LoVo (cell line): ENCODE data around the gene FNIP2.
"Not testable (repeated sequence)": the region's sequence is repeated elsewhere in the genome, so short reads cannot be mapped to it uniquely, and the experiment has no call there.

ENCODE experiments used
- DNase-seq: peaks from one replicate; pipeline ENCODE4 v3.0.0-alpha.2; 2016; ENCODE audit warnings: low spot score

Gene FNIP2

DNA sequence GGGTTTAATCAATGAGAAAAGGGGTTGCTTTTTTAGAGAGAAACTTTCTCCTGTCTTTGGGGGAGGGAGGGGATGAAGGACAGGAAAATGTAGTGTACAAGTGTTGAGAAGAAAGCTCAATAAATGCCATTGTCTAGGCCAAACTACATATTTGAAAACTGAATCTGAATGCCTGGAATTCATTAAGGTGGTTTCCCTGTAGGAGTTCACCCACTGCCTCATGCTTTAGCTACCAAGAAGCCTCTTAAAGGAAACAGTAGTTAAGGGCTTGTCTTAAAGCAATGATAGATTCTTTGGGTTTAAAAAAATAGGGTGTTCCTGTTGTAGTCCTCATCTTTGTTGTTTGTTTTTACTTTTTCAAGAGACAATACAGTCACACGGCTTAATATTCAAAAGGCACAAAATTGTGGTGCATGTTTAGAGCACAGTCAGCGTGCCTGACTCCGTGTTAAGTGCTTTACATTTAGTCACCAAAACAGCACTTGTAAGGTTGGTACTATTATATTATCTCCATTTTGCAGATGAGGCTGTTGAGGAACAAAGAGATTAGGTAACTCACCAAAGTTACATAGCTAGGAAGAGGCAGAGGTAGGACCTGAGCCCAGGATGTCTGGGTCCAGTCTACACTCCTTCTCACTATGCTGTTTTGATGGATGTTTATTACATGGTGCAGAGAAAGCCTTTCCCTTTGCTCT, 46.0 kb downstream of the FNIP2 start:
- no peak for DNase-seq

DNA sequence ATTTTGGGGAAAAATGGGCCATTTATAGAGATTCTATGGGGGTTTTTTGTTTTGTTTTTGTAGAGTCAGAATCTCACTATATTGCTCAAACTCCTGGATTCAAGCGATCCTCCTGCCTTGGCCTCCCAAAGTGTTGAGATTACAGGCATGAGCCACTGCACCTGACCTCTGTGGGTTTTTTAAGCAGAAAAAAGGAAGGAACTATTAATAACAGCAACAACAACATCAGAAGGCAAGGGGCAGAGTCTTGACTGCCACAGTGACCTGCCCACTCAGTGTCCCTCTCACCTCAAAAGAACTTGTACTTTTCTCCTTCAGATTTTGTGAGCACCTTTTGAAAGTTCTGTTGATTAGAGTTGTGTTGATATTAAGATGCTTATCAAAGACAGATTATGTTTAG, 48.1 kb downstream of the FNIP2 start:
- no peak for DNase-seq

GRCh38 chr4:158817562-158818296, 48.9 kb downstream of the FNIP2 start:
- peak; percentile 52 for DNase-seq

- no peak for DNase-seq
These were observed 49.8 kb downstream of the FNIP2 start for GRCh38 chr4:158818560-158819140.

DNA sequence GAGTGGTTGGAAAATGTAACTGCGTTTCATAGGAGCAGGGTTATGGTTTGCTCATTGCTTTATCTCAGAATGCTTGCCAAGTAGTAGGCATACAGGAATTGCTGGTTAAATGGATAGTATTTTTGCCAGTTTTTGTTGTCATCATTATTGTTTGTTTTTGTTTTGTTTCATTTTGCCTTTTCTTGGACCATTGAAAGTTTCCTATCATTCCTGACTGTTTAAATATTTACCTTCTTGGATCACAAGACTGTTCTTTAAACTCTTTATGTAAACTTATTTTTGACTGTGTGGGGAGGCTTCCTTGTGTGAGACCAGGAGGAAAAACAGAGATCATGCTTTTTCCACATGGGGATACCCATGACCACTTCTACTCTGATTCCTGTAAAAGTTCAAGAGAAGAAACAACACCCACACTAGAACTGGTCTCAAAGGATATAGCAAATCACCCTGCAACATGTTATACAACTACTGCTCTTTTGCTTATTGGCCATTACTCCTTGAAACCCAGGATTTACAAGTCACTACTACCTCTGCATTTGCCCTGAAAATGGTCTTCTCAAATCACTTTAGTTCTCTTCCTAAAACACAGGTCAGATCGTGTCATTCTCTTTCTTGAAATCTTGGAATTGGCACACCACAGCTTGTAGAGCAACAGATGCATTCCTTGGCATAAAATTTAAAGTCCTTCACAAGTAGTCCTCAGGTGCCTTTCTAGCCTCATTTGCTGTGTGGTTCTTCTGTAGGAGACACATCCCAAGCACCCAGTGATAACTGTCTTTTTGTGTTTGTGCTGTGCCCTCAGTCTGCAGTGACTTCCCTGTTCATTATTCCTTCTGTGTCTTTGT, 51.3 kb downstream of the FNIP2 start:
- no peak for DNase-seq

DNA sequence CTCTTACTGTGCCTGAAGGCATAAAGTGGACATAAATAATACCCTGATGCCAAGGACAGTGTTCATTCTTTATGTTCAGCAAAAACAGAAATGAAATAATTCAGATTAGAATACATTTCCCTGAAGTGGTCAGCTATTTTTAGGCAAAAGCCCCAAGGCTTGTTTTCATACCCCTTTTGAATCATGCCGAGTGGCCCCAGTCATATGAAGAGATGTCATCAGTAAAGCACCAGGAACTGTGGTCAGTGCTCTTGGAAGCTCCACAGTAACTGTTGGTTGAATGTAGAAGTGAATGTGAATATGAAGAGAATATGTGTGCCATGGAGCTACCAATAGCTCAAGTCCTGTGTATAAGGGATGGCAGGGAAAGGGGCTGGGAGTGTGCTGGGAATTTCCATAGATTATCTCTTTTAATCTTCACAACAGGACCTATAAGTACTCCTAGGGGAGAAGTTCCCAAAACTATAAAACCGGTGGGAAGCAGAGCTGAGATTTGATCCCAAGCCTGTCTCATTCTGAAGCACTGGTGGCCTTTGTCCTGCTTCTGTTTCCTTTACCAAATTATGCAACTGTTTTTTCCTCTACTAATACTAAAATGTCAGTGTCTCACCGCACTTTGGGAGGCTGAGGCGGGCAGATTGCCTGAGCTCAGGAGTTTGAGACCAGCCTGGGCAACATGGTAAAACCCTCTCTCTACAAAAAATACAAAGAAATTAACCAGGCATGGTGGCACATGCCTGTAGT, 52.6 kb downstream of the FNIP2 start:
- no peak for DNase-seq

DNA sequence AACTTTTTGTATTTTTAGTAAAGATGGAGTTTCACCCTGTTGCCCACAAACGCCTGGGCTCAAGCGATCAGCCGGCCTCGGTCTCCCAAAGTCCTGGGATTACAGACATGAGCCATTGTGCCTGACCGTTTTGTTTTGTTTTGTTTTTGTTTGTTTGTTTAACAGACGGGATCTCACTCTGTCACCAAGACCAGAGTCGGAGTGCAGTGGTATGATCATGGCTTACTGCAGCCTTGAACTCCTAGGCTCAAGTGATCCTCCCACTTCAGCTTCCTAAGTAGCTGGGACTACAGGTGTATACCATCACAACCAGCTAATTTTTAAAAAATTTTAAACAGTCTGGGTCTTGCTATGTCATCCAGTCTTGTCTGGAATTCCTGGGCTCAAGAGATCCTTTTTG, 53.5 kb downstream of the FNIP2 start:
- no peak for DNase-seq

DNA sequence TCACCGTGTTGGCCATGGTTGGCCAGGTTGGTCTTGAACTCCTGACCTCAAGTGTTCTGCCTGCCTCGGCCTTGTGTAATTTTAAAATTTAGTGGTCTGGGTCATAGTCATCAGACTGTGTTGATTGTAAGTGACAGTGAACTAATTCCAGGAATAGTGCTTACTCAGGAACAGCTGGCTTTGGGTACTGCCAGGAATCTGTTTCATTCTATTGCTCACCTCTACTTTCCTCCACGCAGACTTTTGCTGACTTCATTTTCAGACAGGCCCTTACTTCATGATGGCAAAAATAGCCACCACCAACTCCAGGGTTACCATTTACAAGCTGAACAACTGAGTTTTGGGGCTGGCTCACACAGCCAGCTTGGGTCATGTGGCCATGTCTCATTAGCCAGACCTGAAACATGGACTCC, 54.6 kb downstream of the FNIP2 start:
- no peak for DNase-seq

DNA sequence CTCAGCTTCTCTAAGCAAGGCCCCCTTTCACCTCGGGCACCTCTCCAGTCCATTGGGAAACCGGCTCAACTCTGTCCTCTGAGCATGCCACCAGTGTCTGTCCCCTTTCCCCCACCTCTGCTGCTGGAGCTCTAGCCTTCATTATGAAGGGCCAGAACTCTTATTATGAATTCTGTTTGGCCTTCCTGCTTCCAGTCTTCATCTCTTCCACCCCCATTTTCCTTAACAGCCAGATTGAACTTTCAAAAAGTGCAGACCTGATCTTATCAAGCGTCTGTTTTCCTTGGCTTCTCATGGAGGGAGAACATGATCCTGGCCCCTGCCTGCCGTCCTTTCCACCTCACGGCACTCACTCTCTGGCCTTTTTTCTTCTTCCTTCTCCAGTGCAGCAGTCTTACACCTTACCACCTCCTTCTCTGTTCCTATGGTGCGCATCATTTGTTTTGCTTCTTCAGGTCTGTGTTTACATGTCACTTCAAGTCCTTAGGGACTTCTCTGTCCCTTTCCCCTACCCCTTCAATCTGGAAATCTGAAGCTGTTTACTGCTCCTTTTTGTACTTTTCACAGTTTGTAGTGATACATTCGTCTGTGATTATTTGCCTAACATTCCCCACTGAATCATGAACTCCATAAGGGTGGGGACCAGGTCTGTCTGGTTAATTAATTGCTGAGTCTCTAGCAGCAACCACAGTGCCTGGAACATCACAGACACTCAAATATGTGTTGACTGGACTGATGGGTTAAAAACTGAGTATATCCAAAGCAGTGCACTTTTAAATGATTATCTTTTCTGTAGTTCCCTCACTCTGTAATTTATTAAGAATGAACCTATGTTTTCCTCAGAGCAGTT, 55.8 kb downstream of the FNIP2 start:
- DNase-seq = peak; percentile 24

- no peak for DNase-seq
These were observed 56.7 kb downstream of the FNIP2 start for GRCh38 chr4:158825433-158826036.

DNA sequence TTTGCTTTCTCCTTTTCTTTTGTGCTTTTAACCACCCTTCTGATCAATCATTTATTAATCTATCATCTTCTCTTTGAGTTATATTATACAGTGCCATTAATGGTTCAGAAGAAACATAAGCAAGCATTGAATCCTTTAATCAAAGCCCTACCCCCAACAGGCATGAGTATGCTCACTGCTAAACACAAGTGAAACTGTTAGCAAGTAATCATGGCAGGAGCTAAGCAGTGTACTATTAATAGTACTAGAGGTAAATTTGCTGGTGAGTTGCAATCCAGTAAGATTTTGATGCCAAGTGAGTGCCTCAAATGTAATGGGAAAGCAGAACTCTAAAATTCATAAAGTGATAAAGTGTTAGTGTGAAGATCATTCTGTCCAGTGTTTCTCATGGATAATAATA, 57.2 kb downstream of the FNIP2 start:
- DNase-seq = no peak

DNA sequence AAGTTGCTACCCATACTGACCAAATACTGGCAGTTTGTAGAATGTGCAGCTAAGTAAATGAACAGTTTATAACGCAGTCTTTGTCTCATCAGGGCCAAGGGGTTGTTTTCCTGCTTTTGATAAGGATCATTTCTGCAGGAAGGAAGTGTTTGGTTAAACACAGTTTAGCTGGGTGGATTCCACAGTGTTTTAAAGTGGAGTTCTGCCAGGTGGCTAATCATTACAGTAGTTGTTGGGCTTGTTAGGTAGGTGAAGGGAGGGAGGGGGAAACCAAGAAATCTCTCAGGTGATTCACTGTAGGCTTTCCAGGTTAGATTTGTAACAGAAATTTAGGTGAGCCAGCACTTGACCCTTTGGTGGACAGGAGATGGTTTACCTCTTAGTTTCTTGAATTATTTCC, 58.1 kb downstream of the FNIP2 start:
- peak; percentile 76 for DNase-seq

DNA sequence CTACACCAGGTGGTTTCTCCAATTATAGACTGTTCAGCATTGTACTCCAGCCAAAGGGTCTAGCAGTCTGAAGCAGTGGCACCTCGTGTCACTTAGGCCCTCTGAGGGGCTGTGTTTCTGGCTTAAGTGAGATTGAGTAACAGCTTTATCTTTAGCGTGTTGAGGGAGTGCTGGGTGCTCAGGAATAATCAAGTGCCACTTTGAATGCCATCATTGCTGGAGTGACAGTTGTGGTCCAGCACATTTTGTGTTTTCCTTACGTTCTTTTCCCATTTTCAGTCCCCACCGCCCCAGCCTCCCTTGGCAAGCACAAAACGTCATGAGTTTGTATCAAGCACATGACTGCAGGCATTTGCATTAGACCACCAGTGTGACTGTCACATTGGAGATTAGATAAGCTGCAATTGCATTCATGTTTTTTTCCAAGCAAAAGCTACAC, 58.7 kb downstream of the FNIP2 start:
- DNase-seq = no peak

- DNase-seq = not testable (repeated sequence)
These were observed 59.3 kb downstream of the FNIP2 start for GRCh38 chr4:158828151-158828550.

DNA sequence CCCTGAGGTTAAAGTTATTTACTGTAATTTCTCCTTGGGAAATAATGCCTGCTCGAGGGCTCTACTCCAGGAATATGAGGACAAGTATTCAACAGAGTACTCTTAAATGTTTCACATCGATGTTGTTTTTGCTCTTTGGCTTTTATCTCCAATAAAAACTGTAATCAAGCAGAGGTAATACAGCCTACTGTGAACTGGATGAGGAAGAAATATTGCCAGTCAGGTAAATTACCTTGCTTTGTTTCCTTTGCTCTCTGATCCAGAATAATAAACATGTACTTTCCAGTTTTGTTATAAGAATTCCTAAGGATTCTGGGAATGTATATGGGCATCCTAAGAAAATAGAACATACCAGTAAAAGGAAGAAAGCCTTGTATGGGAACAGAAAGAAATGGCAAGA, 60.4 kb downstream of the FNIP2 start:
- no peak for DNase-seq

DNA sequence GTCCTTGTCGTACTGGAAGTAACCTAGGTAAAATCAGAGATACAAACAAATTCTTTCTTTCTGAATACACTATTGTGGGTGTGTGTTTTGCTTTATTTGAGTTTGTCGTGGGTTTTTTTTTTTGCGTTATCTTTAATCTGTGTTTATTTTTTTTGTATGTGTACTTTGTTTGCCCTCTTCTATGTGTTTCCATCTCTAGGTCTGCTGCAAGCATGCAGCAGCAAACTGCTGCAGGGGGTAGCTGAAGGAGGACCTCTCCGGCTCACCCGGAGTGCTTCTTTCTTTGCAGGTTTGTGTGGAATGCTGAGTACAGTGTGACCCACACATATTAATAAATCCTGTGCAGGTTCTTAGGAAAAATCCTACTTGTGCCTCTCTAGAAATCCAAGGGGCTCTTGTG, 64.8 kb downstream of the FNIP2 start:
- DNase-seq = no peak

DNA sequence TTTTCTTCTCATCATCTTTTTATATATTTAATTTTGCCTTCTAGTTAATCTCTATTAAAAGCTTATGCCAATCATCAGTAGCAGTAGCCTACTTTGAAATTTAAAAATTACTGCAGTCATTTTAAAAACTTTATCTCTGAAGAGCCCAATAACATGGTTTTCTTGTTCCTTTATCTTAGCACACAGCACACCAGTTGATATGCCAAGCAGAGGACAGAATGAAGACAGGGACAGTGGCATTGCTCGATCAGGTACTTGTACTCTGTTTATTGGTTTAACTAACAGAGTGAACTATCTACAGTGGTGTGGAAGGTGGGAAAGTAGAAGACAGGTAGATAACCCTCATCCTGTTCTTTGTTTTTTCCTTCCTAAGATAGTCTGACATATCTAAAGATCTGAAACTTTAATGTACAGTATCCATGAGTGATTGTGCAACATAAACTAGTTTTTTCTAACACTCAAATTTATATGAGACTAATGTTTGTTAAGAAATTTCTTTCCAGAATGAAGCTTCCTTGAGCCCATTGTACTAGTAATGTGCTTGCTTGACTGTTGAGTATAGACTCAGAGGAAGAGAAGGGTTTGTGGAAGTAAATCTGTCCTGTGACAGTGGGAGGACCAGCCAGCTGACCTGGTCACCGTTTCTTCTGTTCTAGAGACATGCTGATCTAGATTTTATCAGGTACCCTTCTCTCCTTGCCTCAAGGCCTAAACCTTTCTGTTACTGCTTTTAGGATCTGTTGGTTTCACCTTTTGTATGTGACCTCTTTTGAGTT, 66.6 kb downstream of the FNIP2 start:
- DNase-seq = no peak

GRCh38 chr4:158836002-158836369, 67.2 kb downstream of the FNIP2 start:
- DNase-seq = no peak

DNA sequence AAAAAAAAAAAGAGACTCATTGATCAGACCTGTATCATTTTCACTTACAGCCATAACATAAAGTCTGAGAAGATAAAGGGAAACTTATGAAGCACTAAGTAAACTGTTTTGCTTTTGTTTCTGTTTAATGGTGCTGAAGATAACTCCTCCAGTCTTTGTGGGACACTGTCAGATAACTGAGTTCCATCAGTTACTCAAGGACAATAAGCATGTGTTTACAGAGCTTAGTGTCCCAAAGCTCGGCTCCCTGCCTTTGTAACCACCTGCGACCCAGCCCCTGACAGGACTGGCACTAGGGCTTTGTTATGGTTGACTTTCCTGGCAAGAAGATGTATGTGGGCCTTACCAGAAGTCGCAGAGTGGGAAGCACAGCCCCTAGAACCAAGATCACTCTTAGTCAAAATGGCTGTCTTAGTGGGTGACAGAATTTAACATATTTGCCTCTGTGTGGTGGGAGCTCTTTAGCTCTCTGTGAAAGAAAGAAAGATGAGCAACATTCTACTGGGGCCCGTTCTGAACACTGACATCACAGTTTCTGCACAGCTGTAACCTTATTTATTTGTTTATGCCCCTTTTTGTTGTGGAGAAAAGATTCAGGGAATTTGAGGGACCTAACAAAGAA, 68.1 kb downstream of the FNIP2 start:
- DNase-seq = no peak
